SK-N-SH (cell line): ENCODE data around the gene DENND1C. TPM values are rescaled to one million over a fixed set of nuclear protein-coding genes. Genes with fewer than 3 reads are reported as not detected.

Experiments used
- CTCF ChIA-PET: fragments of 300-600, 350-600 bp; formaldehyde crosslinking; extraction: SDS; loops from one replicate; lab custom pipeline; 2021; lab: Yijun Ruan, JAX
- POLR2A ChIA-PET: fragments of 350-600 bp; sonication (Branson Sonifier 250); formaldehyde crosslinking; extraction: SDS; loops from one replicate; lab custom pipeline; 2020; ENCODE audit warnings: antibody characterized with exemption, inconsistent platforms; lab: Yijun Ruan, JAX
- DNase-seq: peaks from one replicate; pipeline ENCODE4 v3.0.0; 2012
- H2AFZ ChIP-seq: fragments of 200-600 bp; sonication (generic); 2 replicates; pipeline ENCODE4 v1.8.1; 2016; ENCODE audit warnings: antibody characterized with exemption, mild to moderate bottlenecking, low read depth
- H3F3A ChIP-seq: fragments of 200-600 bp; sonication (generic); replicated peaks from 2 replicates; pipeline ENCODE3; 2016; ENCODE audit warnings: antibody characterized with exemption, mild to moderate bottlenecking; ENCODE audit not compliant: insufficient read depth
- H3K27ac ChIP-seq, 2 experiments: fragments of 200-500 bp in 1 of 2; fragments of 200-600 bp in 1 of 2; sonication (Bioruptor generic) in 1 of 2; sonication (generic), shearing (Covaris generic) in 1 of 2; 2 replicates each; pipeline versions ENCODE4 v1.5.1 to v1.6.1; 2014 to 2016; ENCODE audit warnings: low read depth in 2 of 2, inconsistent platforms in 1 of 2, low read length in 1 of 2, mild to moderate bottlenecking in 1 of 2, mixed read lengths in 1 of 2
- H3K27me3 ChIP-seq: fragments of 200-600 bp; sonication (generic), shearing (Covaris generic); 2 replicates; pipeline ENCODE4 v1.6.1; 2016; ENCODE audit warnings: mixed run types; ENCODE audit not compliant: insufficient read depth
- H3K36me3 ChIP-seq, 2 experiments: fragments of 200-500 bp in 1 of 2; fragments of 200-600 bp in 1 of 2; sonication (Bioruptor generic) in 1 of 2; sonication (generic) in 1 of 2; replicated peaks in 1 of 2; 2 replicates each; pipeline versions ENCODE3 to v1.5.1; 2014 to 2016; ENCODE audit warnings: low read length in 1 of 2, mild to moderate bottlenecking in 1 of 2; ENCODE audit not compliant: insufficient read depth in 2 of 2, control insufficient read depth in 1 of 2
- H3K4me1 ChIP-seq, 2 experiments: fragments of 200-500 bp in 1 of 2; fragments of 200-600 bp in 1 of 2; sonication (Bioruptor generic) in 1 of 2; sonication (generic), shearing (Covaris generic) in 1 of 2; 2 replicates each; pipeline versions ENCODE4 v1.5.1 to v1.6.1; 2014 to 2016; ENCODE audit warnings: low read depth in 1 of 2, low read length in 1 of 2, mixed run types in 1 of 2; ENCODE audit not compliant: insufficient read depth in 2 of 2, control insufficient read depth in 1 of 2
- H3K4me2 ChIP-seq: fragments of 200-600 bp; sonication (generic), shearing (Covaris generic); 2 replicates; pipeline ENCODE4 v1.6.1; 2017; ENCODE audit warnings: mixed run types
- H3K4me3 ChIP-seq, 2 experiments: fragments of 200-500 bp in 1 of 2; fragments of 200-600 bp in 1 of 2; sonication (Bioruptor generic) in 1 of 2; sonication (generic), shearing (Covaris generic) in 1 of 2; 2 replicates each; pipeline versions ENCODE4 v1.5.1 to v1.8.1; 2014 to 2016; ENCODE audit warnings: low read depth in 2 of 2, inconsistent platforms in 1 of 2, low read length in 1 of 2, mild to moderate bottlenecking in 1 of 2, mixed read lengths in 1 of 2, moderate library complexity in 1 of 2
- H3K79me2 ChIP-seq: fragments of 200-600 bp; sonication (generic); 2 replicates; pipeline ENCODE4 v1.8.1; 2017; ENCODE audit warnings: mild to moderate bottlenecking; ENCODE audit not compliant: insufficient read depth
- H3K9ac ChIP-seq: fragments of 200-600 bp; sonication (generic); 2 replicates; pipeline ENCODE4 v1.6.1; 2017; ENCODE audit warnings: mixed run types
- H3K9me2 ChIP-seq: fragments of 200-600 bp; sonication (generic); 2 replicates; pipeline ENCODE4 v1.6.1; 2017; ENCODE audit warnings: mixed run types
- H3K9me3 ChIP-seq: fragments of 200-600 bp; sonication (generic); 2 replicates; pipeline ENCODE4 v1.6.1; 2017; ENCODE audit warnings: mixed run types, mild to moderate bottlenecking, moderate library complexity
- H4K20me1 ChIP-seq: fragments of 200-600 bp; sonication (generic); 2 replicates; pipeline ENCODE4 v1.6.1; 2017; ENCODE audit warnings: mild to moderate bottlenecking, mixed run types; ENCODE audit not compliant: insufficient read depth
- EZH2phosphoT487 ChIP-seq: fragments of 200-600 bp; sonication (generic); IDR thresholded peaks from 2 replicates; pipeline ENCODE4 v1.6.1; 2017; ENCODE audit warnings: low read depth, mixed run types, mild to moderate bottlenecking, antibody characterized with exemption, moderate library complexity, borderline replicate concordance
- FOSL2 ChIP-seq: IDR thresholded peaks from 2 replicates; pipeline ENCODE4 v1.4.0; 2012; ENCODE audit warnings: low read depth, mild to moderate bottlenecking, moderate library complexity, borderline replicate concordance
- IRF3 ChIP-seq: fragments of 150-350 bp; IDR thresholded peaks from 2 replicates; pipeline ENCODE4 v1.6.1; 2016; ENCODE audit warnings: mild to moderate bottlenecking, low read depth, low read length
- MEF2A ChIP-seq: IDR thresholded peaks from 2 replicates; pipeline ENCODE4 v1.4.0; 2012; ENCODE audit warnings: low read depth, borderline replicate concordance
- NFIC ChIP-seq: IDR thresholded peaks from 2 replicates; pipeline ENCODE4 v1.4.0; 2012; ENCODE audit warnings: borderline replicate concordance
- NRF1 ChIP-seq: IDR thresholded peaks from 2 replicates; pipeline ENCODE4 v1.6.1; 2012; ENCODE audit warnings: low read depth, mild to moderate bottlenecking, low read length
- RAD21 ChIP-seq: IDR thresholded peaks from 2 replicates; pipeline ENCODE4 v1.6.1; 2012; ENCODE audit warnings: mild to moderate bottlenecking, low read length
- SMC3 ChIP-seq: IDR thresholded peaks from 2 replicates; pipeline ENCODE4 v1.6.1; 2012; ENCODE audit warnings: low read depth, low read length, improper control_type of control experiment
- TEAD4 ChIP-seq: IDR thresholded peaks from 2 replicates; pipeline ENCODE4 v1.4.0; 2012; ENCODE audit warnings: mild to moderate bottlenecking, borderline replicate concordance; ENCODE audit not compliant: insufficient read depth
- USF1 ChIP-seq: IDR thresholded peaks from 2 replicates; pipeline ENCODE4 v1.4.0; 2012; ENCODE audit warnings: low read depth, borderline replicate concordance
- USF2 ChIP-seq: fragments of 150-350 bp; IDR thresholded peaks from 2 replicates; pipeline ENCODE4 v1.6.1; 2017; ENCODE audit warnings: antibody characterized with exemption, low read length, low read depth, borderline replicate concordance
- WGBS: methylation state at CpG from one replicate; pipeline ENCODE4 v1.1.6; 2017; ENCODE audit warnings: low lambda C conversion rate; 5-methylcytosine and 5-hydroxymethylcytosine counted together
- polyA plus RNA-seq, 3 experiments: library from polyadenylated mRNA; depleted of rRNA; stranded (reverse); fragments of >200 nt; gene quantifications; 2 replicates each; pipeline ENCODE4 v1.2.3, GENCODE V29; 2012
- TF ChIP-seq, protein P1 (sequence below): fragments of 200-600 bp; sonication (generic); IDR thresholded peaks from 2 replicates; pipeline ENCODE4 v1.6.1; 2017; ENCODE audit warnings: antibody characterized with exemption, mild to moderate bottlenecking, moderate library complexity
- TF ChIP-seq, protein P2 (sequence below): IDR thresholded peaks from 2 replicates; pipeline ENCODE4 v1.4.0; 2012; ENCODE audit warnings: low read depth

Gene DENND1C
- polyA plus RNA-seq (2012; rRNA removed), result 0.05 and 0.11 TPM in 2 replicates
- polyA plus RNA-seq (2012; cell fraction: cytosol; rRNA removed), result 0.03 and 0.04 TPM in 2 replicates
- 0.08 and 0.12 TPM in 2 replicates for polyA plus RNA-seq (2012; cell fraction: nucleus; rRNA removed)

DNA sequence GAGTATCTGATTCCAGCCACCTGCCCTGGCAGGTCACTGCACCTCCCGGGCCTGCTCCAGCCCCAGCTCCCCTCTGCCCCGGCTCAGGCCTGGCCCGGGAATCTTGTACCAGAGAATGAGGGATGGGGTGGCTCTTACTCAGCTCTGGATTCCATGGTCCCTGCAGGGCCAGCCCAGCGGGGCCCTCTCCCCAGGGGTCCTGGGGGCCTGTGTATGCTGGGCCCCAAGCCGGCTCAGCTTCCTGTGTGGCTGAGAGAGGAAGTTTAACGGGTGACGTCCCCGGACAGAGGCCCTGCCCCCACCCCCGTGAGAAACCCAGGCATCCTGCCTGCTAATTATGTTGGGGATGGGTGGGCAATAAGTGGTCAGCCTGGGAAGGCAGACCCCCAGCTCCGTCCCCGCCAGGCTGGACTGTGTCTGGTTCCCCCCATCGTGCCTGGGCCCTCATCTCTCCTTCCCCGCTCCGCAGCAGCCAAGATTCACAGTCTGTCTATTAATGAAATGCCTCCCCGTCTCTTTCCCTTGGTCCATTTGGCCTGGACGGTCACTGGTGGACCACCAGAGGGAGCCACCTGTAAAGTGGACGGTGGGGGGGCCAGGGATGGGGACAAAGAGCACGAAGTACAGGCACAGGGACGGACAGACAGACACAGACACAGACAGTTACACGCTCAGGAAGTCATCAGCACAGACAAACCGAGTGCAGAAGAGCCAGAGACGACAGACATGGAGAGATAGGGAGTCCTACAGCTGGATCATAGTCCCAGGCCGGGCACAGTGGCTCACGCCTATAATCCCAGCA is at the start of gene DENND1C:
TSS of gene DENND1C (minus strand) at position 247 of the 802 bp plus-strand sequence. CDS start at position 155, 92 bp downstream.
- Histone ChIP-seq H3K9me2 (no peaks in the 10 kb centered on the region), H2AFZ (no peak within 1 kb of the TSS)

More for the DNA sequence above, at the start of gene DENND1C:
- no peak within 1 kb of the TSS for H3K4me3 ChIP-seq
- 42% methylated on average over 20 of the region's 24 CpGs for WGBS
- H3K36me3 ChIP-seq, result no peaks in the 10 kb centered on the region
- TF ChIP-seq NRF1 (no peak), EZH2phosphoT487 (no peak), SMC3 (peak; percentile 46), USF1 (no peak), NFIC (no peak), FOSL2 (no peak), IRF3 (no peak), RAD21 (peak; percentile 40; the same call in 1 of the 2 replicates), MEF2A (no peak), USF2 (no peak), TEAD4 (no peak)
- TF ChIP-seq, protein P1, sequence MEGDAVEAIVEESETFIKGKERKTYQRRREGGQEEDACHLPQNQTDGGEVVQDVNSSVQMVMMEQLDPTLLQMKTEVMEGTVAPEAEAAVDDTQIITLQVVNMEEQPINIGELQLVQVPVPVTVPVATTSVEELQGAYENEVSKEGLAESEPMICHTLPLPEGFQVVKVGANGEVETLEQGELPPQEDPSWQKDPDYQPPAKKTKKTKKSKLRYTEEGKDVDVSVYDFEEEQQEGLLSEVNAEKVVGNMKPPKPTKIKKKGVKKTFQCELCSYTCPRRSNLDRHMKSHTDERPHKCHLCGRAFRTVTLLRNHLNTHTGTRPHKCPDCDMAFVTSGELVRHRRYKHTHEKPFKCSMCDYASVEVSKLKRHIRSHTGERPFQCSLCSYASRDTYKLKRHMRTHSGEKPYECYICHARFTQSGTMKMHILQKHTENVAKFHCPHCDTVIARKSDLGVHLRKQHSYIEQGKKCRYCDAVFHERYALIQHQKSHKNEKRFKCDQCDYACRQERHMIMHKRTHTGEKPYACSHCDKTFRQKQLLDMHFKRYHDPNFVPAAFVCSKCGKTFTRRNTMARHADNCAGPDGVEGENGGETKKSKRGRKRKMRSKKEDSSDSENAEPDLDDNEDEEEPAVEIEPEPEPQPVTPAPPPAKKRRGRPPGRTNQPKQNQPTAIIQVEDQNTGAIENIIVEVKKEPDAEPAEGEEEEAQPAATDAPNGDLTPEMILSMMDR, result peak; percentile 60
- TF ChIP-seq, protein P2, sequence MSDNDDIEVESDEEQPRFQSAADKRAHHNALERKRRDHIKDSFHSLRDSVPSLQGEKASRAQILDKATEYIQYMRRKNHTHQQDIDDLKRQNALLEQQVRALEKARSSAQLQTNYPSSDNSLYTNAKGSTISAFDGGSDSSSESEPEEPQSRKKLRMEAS, result no peak
- H3K9ac ChIP-seq, result no peak within 1 kb of the TSS
- H3K27me3 ChIP-seq, result no peaks in the 10 kb centered on the region; the same call in 1 of the 2 replicates
- POLR2A ChIA-PET, result no interaction called here
- peaks cover 0 to 5% of the 10 kb centered on the region in 2 experiments; a peak in 1 of 4 replicates for H3K4me1 ChIP-seq
- no peaks in the 10 kb centered on the region for H3K9me3 ChIP-seq
- H4K20me1 ChIP-seq, result no peaks in the 10 kb centered on the region
- no peak within 1 kb of the TSS for H3K4me2 ChIP-seq
- DNase-seq, result peak; percentile 71
- H3K27ac ChIP-seq, result no peak within 1 kb of the TSS
- no peaks in the 10 kb centered on the region for H3F3A ChIP-seq
- no peaks in the 10 kb centered on the region for H3K79me2 ChIP-seq
- CTCF ChIA-PET, result interaction anchor here (0.8 to 1.8 kb wide), 6 partner anchors 10 to 44 kb away, joined by 3 to 14 read pairs (median 3); partner anchors contain the start of gene TUBB4A
